Measurements from ENCODE around the gene SNX32.

GRCh38 chr11:65791719-65792213, 42.0 kb upstream of the SNX32 start:
- no peak for TF ChIP-seq CTCF (IDR thresholded peaks at IDR 0.05)
- TF ChIP-seq REST (IDR thresholded peaks at IDR 0.05; ENCODE audit: insufficient read depth in 1 of 2, low read depth in 2 of 2, low read length in 1 of 2) = no peak

Data from Panc1 (cell line).